Tibial nerve (tissue), 4 donors: ENCODE measurements around the gene SLC16A11. TPM values are rescaled to one million over a fixed set of nuclear protein-coding genes. Genes with fewer than 3 reads are reported as not detected.

Experiments used
- DNase-seq, 2 donors: peaks; one replicate each; pipeline ENCODE4 v3.0.0-alpha.2; 2019; ENCODE audit warnings: low spot score in 2 of 2
- H3K27ac ChIP-seq, 4 donors: fragments of 200-600 bp; sonication (generic) in 3 of 4; one replicate each; pipeline ENCODE4 v1.5.1; 2017 to 2019; ENCODE audit warnings: mild to moderate bottlenecking in 1 of 4
- H3K27me3 ChIP-seq, 2 donors: fragments of 200-600 bp; sonication (generic) in 1 of 2; one replicate each; pipeline versions ENCODE4 v1.5.1 to v1.6.0; 2017 to 2019
- H3K36me3 ChIP-seq, 3 donors: fragments of 200-600 bp; sonication (generic); one replicate each; pipeline ENCODE4 v1.5.1; 2018 to 2019
- H3K4me1 ChIP-seq, 4 donors: fragments of 200-600 bp; sonication (generic) in 3 of 4; one replicate each; pipeline ENCODE4 v1.5.1; 2017 to 2019
- H3K4me3 ChIP-seq, 4 donors: fragments of 200-600 bp; sonication (generic) in 3 of 4; one replicate each; pipeline ENCODE4 v1.5.1; 2017 to 2019; ENCODE audit warnings: mild to moderate bottlenecking in 1 of 4, moderate library complexity in 1 of 4
- H3K9me3 ChIP-seq, 4 donors: fragments of 200-600 bp; sonication (generic) in 3 of 4; one replicate each; pipeline ENCODE4 v1.5.1; 2017 to 2019
- CTCF ChIP-seq, 5 experiments: fragments of 200-600 bp in 3 of 5; fragments of 450-650 bp in 2 of 5; sonication (generic) in 3 of 5; IDR thresholded peaks; one replicate each; pipeline ENCODE4 v1.5.1; 2016 to 2019; ENCODE audit warnings: antibody characterized with exemption in 5 of 5, mild to moderate bottlenecking in 3 of 5, moderate library complexity in 2 of 5
- EP300 ChIP-seq, 2 donors: sonication (generic); formaldehyde crosslinking; IDR thresholded peaks; one replicate each; pipeline ENCODE4 v1.6.1; 2017; ENCODE audit warnings: antibody characterized with exemption in 2 of 2, mild to moderate bottlenecking in 1 of 2
- POLR2A ChIP-seq, 2 donors: fragments of 450-650 bp; IDR thresholded peaks; one replicate each; pipeline ENCODE4 v1.6.1; 2017; ENCODE audit warnings: antibody characterized with exemption in 2 of 2, mild to moderate bottlenecking in 2 of 2, moderate library complexity in 2 of 2
- WGBS, 2 donors: methylation state at CpG; one replicate each; pipeline ENCODE4 v1.1.5; 2018; 5-methylcytosine and 5-hydroxymethylcytosine counted together
- total RNA-seq, 4 donors: library from RNA; depleted of rRNA; stranded (reverse); fragments of >200 nt; gene quantifications; one replicate each; pipeline ENCODE4 v1.1.0, GENCODE V29; 2016

Gene SLC16A11
- total RNA-seq, 4 donors from 2014 or later: 0.78 TPM; not detected in 3

GRCh38 chr17:7074931-7075330 lies 31.0 kb upstream of the SLC16A11 start:
- Histone ChIP-seq H3K27me3 (no peaks in the 10 kb centered on the region), H3K4me3 (no peak overlapping the region), H3K36me3 (no peaks in the 10 kb centered on the region), H3K27ac (no peak overlapping the region), H3K4me1 (peaks cover 0 to 2% (median 0%) of the 10 kb centered on the region in 4 donors), H3K9me3 (no peaks in the 10 kb centered on the region)
- no peak for DNase-seq
- TF ChIP-seq CTCF (IDR thresholded peaks at IDR 0.05) (no peak), POLR2A (IDR thresholded peaks at IDR 0.05) (no peak), EP300 (IDR thresholded peaks at IDR 0.05) (no peak)
- 77 to 81% methylated on average over 14 of the region's 14 CpGs for WGBS, 2 donors

- DNase-seq: no peak
- H3K27ac ChIP-seq: no peak overlapping the region
- H3K27me3 ChIP-seq: no peaks in the 10 kb centered on the region
- no peak overlapping the region for H3K4me3 ChIP-seq
- H3K36me3 ChIP-seq: peaks cover 0 to 6% (median 0%) of the 10 kb centered on the region in 3 donors
- 87 to 95% methylated on average over 2 of the region's 2 CpGs for WGBS, 2 donors
- TF ChIP-seq POLR2A (IDR thresholded peaks at IDR 0.05) (no peak), EP300 (IDR thresholded peaks at IDR 0.05) (no peak), CTCF (IDR thresholded peaks at IDR 0.05) (no peak)
- H3K9me3 ChIP-seq: peaks cover 0 to 17% (median 1%) of the 10 kb centered on the region in 4 donors
- no peaks in the 10 kb centered on the region for H3K4me1 ChIP-seq
Measured at GRCh38 chr17:7072406-7072805, 28.5 kb upstream of the SLC16A11 start.

- 59 to 70% methylated on average over 2 to 3 of the region's 3 CpGs for WGBS, 2 donors
- TF ChIP-seq CTCF (IDR thresholded peaks at IDR 0.05): no peak
- TF ChIP-seq EP300 (IDR thresholded peaks at IDR 0.05): no peak
- no peak for TF ChIP-seq POLR2A (IDR thresholded peaks at IDR 0.05)
- Histone ChIP-seq H3K4me3 (no peak overlapping the region), H3K27ac (no peak overlapping the region), H3K9me3 (peaks cover 0 to 18% (median 1%) of the 10 kb centered on the region in 4 donors), H3K27me3 (no peaks in the 10 kb centered on the region), H3K36me3 (peaks cover 0 to 6% (median 0%) of the 10 kb centered on the region in 3 donors), H3K4me1 (no peaks in the 10 kb centered on the region)
- no peak for DNase-seq
Measured at GRCh38 chr17:7070712-7071111, 26.8 kb upstream of the SLC16A11 start.

GRCh38 chr17:7068268-7068667 lies 24.4 kb upstream of the SLC16A11 start:
- Histone ChIP-seq H3K4me3 (no peak overlapping the region), H3K9me3 (peaks cover 0 to 18% (median 1%) of the 10 kb centered on the region in 4 donors), H3K27me3 (no peaks in the 10 kb centered on the region), H3K36me3 (peaks cover 0 to 6% (median 0%) of the 10 kb centered on the region in 3 donors), H3K27ac (no peak overlapping the region), H3K4me1 (no peaks in the 10 kb centered on the region)
- WGBS, 2 donors: 23 to 38% methylated on average over 1 of the region's 1 CpG
- TF ChIP-seq POLR2A (IDR thresholded peaks at IDR 0.05) (no peak), CTCF (IDR thresholded peaks at IDR 0.05) (no peak), EP300 (IDR thresholded peaks at IDR 0.05) (no peak)
- no peak for DNase-seq

GRCh38 chr17:7067198-7067597 lies 23.3 kb upstream of the SLC16A11 start:
- peaks cover 0 to 6% (median 0%) of the 10 kb centered on the region in 3 donors for H3K36me3 ChIP-seq
- H3K27me3 ChIP-seq: no peaks in the 10 kb centered on the region
- 68 to 74% methylated on average over 1 of the region's 1 CpG for WGBS, 2 donors
- no peak overlapping the region for H3K27ac ChIP-seq
- H3K4me3 ChIP-seq: no peak overlapping the region
- H3K9me3 ChIP-seq: peaks cover 0 to 18% (median 1%) of the 10 kb centered on the region in 4 donors
- no peaks in the 10 kb centered on the region for H3K4me1 ChIP-seq
- DNase-seq: no peak
- TF ChIP-seq EP300 (IDR thresholded peaks at IDR 0.05) (no peak), POLR2A (IDR thresholded peaks at IDR 0.05) (no peak), CTCF (IDR thresholded peaks at IDR 0.05) (no peak)
